Measurements from ENCODE around the gene KLF3.

- TF ChIP-seq POLR2A (IDR thresholded peaks at IDR 0.05) (no peak), CTCF (IDR thresholded peaks at IDR 0.05) (no peak)
These were observed 42.3 kb downstream of the KLF3 start for GRCh38 chr4:38706301-38706700.

Data from stomach (tissue), 4 donors.